ACHN (cell line): ENCODE results near the gene RASSF6.
"Not testable (repeated sequence)": the region's sequence is repeated elsewhere in the genome, so short reads cannot be mapped to it uniquely, and the experiment has no call there.

ENCODE experiments used
- DNase-seq: peaks from one replicate; pipeline ENCODE4 v3.0.0-alpha.2; 2015
- in situ Hi-C: cut with HindIII; loops from 2 replicates; pipeline ENCODE4 v1.10.0; 2017; ENCODE audit warnings: low sequenced_read_pairs, low pct_ligation_motif_present, low pct_unique_long_range_greater_than_20kb

Gene RASSF6

GRCh38 chr4:73615613-73616012 lies 4.6 kb downstream of the RASSF6 start:
- in situ Hi-C loops = no loop called here
- peak; percentile 86 for DNase-seq

GRCh38 chr4:73614311-73614867 lies 5.8 kb downstream of the RASSF6 start:
- DNase-seq = no peak
- in situ Hi-C loops = no loop called here

GRCh38 chr4:73613130-73613529 lies 7.1 kb downstream of the RASSF6 start:
- DNase-seq = no peak
- in situ Hi-C loops = no loop called here

GRCh38 chr4:73612032-73612431 lies 8.2 kb downstream of the RASSF6 start:
- no peak for DNase-seq
- in situ Hi-C loops = no loop called here

- in situ Hi-C loops = no loop called here
- peak; percentile 52 for DNase-seq
These were observed 10.5 kb downstream of the RASSF6 start for GRCh38 chr4:73609706-73610105.

- in situ Hi-C loops = no loop called here
These were observed 11.3 kb downstream of the RASSF6 start for GRCh38 chr4:73608689-73609594.

GRCh38 chr4:73607375-73608033 lies 12.7 kb downstream of the RASSF6 start:
- in situ Hi-C loops = no loop called here
- no peak for DNase-seq

More at GRCh38 chr4:73608689-73609594, 11.3 kb downstream of the RASSF6 start:
- DNase-seq = peak; percentile 36

- no peak for DNase-seq
- in situ Hi-C loops = no loop called here
These were observed 13.7 kb downstream of the RASSF6 start for GRCh38 chr4:73606465-73606974.

- DNase-seq = no peak
- in situ Hi-C loops = no loop called here
These were observed 16.2 kb downstream of the RASSF6 start for GRCh38 chr4:73603854-73604584.

GRCh38 chr4:73603271-73603710 lies 16.9 kb downstream of the RASSF6 start:
- in situ Hi-C loops = no loop called here
- DNase-seq = peak; percentile 84

GRCh38 chr4:73600954-73601353 lies 19.3 kb downstream of the RASSF6 start:
- DNase-seq = no peak
- in situ Hi-C loops = no loop called here

GRCh38 chr4:73599182-73599581 lies 21.1 kb downstream of the RASSF6 start:
- in situ Hi-C loops = no loop called here
- peak; percentile 29 for DNase-seq

- in situ Hi-C loops = no loop called here
- no peak for DNase-seq
These were observed 22.6 kb downstream of the RASSF6 start for GRCh38 chr4:73597594-73597993.

GRCh38 chr4:73597183-73597582 lies 23.1 kb downstream of the RASSF6 start:
- in situ Hi-C loops, DNase-seq: not testable (repeated sequence)

- no peak for DNase-seq
- in situ Hi-C loops = no loop called here
These were observed 24.2 kb downstream of the RASSF6 start for GRCh38 chr4:73596001-73596400.

GRCh38 chr4:73593631-73594241 lies 26.5 kb downstream of the RASSF6 start:
- in situ Hi-C loops = no loop called here
- DNase-seq = peak; percentile 50

GRCh38 chr4:73589887-73590801 lies 30.1 kb downstream of the RASSF6 start:
- no peak for DNase-seq

More at GRCh38 chr4:73589887-73590801, 30.1 kb downstream of the RASSF6 start:
- in situ Hi-C loops = no loop called here
